Endothelial cell of umbilical vein (primary cell): ENCODE measurements around the gene CD37.

Source experiments
- EZH2 ChIP-seq: IDR thresholded peaks from 2 replicates; pipeline ENCODE4 v1.6.1; 2012; ENCODE audit warnings: borderline replicate concordance, low read depth, mild to moderate bottlenecking, moderate library complexity, low read length, inconsistent platforms; ENCODE audit not compliant: severe bottlenecking
- POLR2A ChIP-seq: IDR thresholded peaks from 2 replicates; pipeline ENCODE4 v1.6.1; 2012; ENCODE audit warnings: low read depth, mild to moderate bottlenecking, control low read depth, low read length
- POLR2AphosphoS5 ChIP-seq: IDR thresholded peaks from 2 replicates; pipeline ENCODE4 v1.6.1; 2012; ENCODE audit warnings: low read depth, mild to moderate bottlenecking, control low read depth, low read length, moderate library complexity; ENCODE audit not compliant: insufficient read depth
- TF ChIP-seq, protein P1 (sequence below), 2 donors: IDR thresholded peaks; 1 replicate in 1 of 2; 2 replicates in 1 of 2; pipeline ENCODE4 v1.5.1; 2011; ENCODE audit warnings: low read length in 2 of 2, mild to moderate bottlenecking in 2 of 2, moderate library complexity in 2 of 2, control low read depth in 1 of 2, inconsistent platforms in 1 of 2, low read depth in 1 of 2; ENCODE audit not compliant: insufficient read depth in 1 of 2; ENCODE audit errors: extremely low read depth in 1 of 2

DNA sequence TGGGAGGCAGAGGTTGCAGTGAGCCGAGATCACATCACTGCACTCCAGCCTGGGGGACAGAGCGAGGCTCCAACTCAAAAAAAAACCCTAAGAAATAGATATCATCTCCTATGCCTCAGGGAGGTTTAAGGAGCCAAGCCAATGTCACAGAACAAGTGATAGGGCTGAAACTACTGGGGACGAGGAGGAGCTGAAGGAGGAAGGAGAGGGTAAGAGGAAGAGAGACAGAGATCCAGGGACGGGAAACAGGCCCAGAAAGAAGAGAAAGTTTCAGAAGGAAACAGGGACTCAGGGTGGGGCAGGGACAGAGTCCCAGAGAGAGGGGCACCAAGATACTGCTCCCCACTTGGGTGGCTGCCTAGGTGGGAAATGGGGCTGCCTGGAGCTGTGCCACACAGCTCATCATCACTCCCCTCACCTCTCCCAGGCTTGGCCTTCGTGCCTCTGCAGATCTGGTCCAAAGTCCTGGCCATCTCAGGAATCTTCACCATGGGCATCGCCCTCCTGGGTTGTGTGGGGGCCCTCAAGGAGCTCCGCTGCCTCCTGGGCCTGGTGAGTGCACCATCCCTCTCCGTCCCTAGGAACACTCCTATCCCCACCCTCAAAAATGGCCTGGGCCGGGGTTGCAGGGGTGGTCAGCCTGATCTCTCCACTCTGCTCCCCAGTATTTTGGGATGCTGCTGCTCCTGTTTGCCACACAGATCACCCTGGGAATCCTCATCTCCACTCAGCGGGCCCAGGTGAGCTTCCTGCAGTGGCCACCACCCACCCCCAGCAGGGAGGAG, 1.5 kb downstream of the CD37 start:
- TF ChIP-seq, protein P1, sequence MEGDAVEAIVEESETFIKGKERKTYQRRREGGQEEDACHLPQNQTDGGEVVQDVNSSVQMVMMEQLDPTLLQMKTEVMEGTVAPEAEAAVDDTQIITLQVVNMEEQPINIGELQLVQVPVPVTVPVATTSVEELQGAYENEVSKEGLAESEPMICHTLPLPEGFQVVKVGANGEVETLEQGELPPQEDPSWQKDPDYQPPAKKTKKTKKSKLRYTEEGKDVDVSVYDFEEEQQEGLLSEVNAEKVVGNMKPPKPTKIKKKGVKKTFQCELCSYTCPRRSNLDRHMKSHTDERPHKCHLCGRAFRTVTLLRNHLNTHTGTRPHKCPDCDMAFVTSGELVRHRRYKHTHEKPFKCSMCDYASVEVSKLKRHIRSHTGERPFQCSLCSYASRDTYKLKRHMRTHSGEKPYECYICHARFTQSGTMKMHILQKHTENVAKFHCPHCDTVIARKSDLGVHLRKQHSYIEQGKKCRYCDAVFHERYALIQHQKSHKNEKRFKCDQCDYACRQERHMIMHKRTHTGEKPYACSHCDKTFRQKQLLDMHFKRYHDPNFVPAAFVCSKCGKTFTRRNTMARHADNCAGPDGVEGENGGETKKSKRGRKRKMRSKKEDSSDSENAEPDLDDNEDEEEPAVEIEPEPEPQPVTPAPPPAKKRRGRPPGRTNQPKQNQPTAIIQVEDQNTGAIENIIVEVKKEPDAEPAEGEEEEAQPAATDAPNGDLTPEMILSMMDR (IDR thresholded peaks at IDR 0.05; ENCODE audit: extremely low read depth in 1 of 2, insufficient read depth in 1 of 2, low read depth in 1 of 2, low read length in 2 of 2) = no peak
- TF ChIP-seq POLR2A (no peak), EZH2 (no peak), POLR2AphosphoS5 (no peak)
